Panc1 (cell line): Measurements from ENCODE around the gene NOL4L.

ENCODE experiments used
- CTCF ChIP-seq: fragments of 450-650 bp; IDR thresholded peaks from 2 replicates; pipeline ENCODE4 v1.5.1; 2017; ENCODE audit warnings: mild to moderate bottlenecking
- SIN3A ChIP-seq: IDR thresholded peaks from 2 replicates; pipeline ENCODE4 v1.6.1; 2012; ENCODE audit warnings: low read depth, mild to moderate bottlenecking, low read length, moderate library complexity, borderline replicate concordance; ENCODE audit not compliant: insufficient read depth
- TF ChIP-seq, protein P1 (sequence below), 2 experiments: IDR thresholded peaks; 2 replicates each; pipeline ENCODE4 v1.6.1; 2011 to 2012; ENCODE audit warnings: low read depth in 2 of 2, control low read depth in 1 of 2, low read length in 1 of 2, mild to moderate bottlenecking in 1 of 2, moderate library complexity in 1 of 2; ENCODE audit not compliant: insufficient read depth in 1 of 2

DNA sequence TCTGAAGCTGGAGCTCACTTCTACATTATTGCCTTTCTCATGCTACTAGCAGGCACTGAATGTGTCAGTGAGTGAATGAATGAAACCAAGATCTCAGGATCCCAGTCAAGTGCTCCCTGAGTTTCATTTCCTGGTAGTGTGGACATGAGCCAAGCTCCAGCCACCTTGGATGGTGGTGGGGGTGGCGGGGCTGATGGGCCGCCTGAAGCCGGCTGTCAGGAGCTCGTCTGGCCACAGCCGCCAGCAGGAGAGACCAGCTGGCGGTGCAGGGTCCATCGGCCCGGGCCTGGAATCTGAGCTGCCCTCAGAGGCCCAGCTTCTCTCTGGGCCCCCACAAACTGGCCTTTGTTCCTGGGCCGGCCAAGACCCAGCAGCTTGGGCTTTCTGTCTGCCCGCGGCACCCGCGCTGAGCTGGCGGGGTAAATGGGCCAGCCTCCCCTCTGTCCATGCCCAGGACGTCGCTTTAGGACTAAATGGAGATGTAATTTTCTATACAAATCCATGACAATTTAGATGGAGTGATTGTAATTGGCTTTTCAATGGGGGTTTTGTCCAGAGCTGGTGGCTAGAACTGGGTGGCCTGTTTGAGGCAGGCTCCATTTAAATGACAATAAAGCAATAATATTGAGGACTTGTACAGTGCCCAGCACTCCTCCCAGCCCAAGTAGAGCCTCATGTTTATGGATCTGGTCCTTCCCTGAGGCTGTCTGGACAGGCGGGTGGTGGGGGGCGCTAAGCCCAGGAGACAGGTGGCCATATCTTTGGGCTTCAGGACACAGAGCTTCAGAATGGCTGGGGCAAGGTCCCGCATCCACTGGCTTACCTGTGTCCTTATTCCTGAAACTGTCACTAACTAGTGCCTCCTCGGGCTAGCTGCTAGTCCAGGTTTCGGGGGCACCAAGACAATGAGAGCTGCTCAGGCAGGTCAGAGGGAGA, 43.5 kb downstream of the NOL4L start:
- no peak for TF ChIP-seq CTCF
- TF ChIP-seq, protein P1, sequence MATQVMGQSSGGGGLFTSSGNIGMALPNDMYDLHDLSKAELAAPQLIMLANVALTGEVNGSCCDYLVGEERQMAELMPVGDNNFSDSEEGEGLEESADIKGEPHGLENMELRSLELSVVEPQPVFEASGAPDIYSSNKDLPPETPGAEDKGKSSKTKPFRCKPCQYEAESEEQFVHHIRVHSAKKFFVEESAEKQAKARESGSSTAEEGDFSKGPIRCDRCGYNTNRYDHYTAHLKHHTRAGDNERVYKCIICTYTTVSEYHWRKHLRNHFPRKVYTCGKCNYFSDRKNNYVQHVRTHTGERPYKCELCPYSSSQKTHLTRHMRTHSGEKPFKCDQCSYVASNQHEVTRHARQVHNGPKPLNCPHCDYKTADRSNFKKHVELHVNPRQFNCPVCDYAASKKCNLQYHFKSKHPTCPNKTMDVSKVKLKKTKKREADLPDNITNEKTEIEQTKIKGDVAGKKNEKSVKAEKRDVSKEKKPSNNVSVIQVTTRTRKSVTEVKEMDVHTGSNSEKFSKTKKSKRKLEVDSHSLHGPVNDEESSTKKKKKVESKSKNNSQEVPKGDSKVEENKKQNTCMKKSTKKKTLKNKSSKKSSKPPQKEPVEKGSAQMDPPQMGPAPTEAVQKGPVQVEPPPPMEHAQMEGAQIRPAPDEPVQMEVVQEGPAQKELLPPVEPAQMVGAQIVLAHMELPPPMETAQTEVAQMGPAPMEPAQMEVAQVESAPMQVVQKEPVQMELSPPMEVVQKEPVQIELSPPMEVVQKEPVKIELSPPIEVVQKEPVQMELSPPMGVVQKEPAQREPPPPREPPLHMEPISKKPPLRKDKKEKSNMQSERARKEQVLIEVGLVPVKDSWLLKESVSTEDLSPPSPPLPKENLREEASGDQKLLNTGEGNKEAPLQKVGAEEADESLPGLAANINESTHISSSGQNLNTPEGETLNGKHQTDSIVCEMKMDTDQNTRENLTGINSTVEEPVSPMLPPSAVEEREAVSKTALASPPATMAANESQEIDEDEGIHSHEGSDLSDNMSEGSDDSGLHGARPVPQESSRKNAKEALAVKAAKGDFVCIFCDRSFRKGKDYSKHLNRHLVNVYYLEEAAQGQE (IDR thresholded peaks at IDR 0.05; ENCODE audit: insufficient read depth in 1 of 2, low read depth in 2 of 2, low read length in 1 of 2): no peak
- no peak for TF ChIP-seq SIN3A
